H1 (cell line): ENCODE results near the gene MAPK8.

Experiments used
- BCL11A ChIP-seq, 2 experiments: IDR thresholded peaks; one replicate each; pipeline ENCODE4 v1.6.1; 2011; ENCODE audit warnings: low read depth in 2 of 2, low read length in 2 of 2, mild to moderate bottlenecking in 2 of 2
- CEBPB ChIP-seq: IDR thresholded peaks from 2 replicates; pipeline ENCODE4 v1.6.1; 2012; ENCODE audit warnings: low read depth, low read length
- JUN ChIP-seq: IDR thresholded peaks from 2 replicates; pipeline ENCODE4 v1.6.1; 2011; ENCODE audit warnings: low read depth, mild to moderate bottlenecking, improper control_type of control experiment, low read length
- RXRA ChIP-seq: IDR thresholded peaks from 2 replicates; pipeline ENCODE4 v1.6.1; 2011; ENCODE audit warnings: low read depth, mild to moderate bottlenecking, low read length, moderate library complexity; ENCODE audit not compliant: insufficient read depth
- SUZ12 ChIP-seq: fragments of 200-600 bp; sonication (generic); IDR thresholded peaks from 2 replicates; pipeline ENCODE4 v1.6.1; 2012; ENCODE audit warnings: mild to moderate bottlenecking, inconsistent platforms, low read length, moderate library complexity, mixed read lengths
- TBP ChIP-seq: IDR thresholded peaks from 2 replicates; pipeline ENCODE4 v1.6.1; 2011; ENCODE audit warnings: low read depth, low read length, improper control_type of control experiment

DNA sequence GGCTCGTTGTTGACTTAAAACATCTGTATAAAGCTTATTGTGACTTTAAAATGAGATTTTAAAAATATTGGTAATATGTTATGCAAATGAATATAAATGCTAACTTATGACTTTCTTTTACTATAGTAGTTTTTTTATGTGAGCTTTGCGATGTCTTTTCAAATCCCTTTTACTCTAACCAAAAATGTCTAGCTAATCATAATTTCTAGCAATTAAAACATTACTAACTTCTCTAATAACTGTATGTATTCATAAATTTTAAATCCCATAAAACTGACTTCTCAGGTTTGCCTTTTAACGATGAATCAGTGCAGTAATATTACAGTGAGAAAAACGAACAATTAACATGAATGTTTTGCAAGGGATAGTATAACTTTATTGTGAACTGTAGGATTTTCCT is 113.2 kb downstream of the MAPK8 start:
- TF ChIP-seq JUN = no peak
- TF ChIP-seq BCL11A (IDR thresholded peaks at IDR 0.05; ENCODE audit: low read depth in 2 of 2, low read length in 2 of 2) = no peak
- no peak for TF ChIP-seq CEBPB
- no peak for TF ChIP-seq RXRA
- no peak for TF ChIP-seq TBP
- no peak for TF ChIP-seq SUZ12
